Measurements from ENCODE around the gene OSGEPL1. TPM values are rescaled to one million over a fixed set of nuclear protein-coding genes. Genes with fewer than 3 reads are reported as not detected.
"Not testable (repeated sequence)": the region's sequence is repeated elsewhere in the genome, so short reads cannot be mapped to it uniquely, and the experiment has no call there.

Gene OSGEPL1
- polyA plus RNA-seq, 1 donor = 12.5 TPM

DNA sequence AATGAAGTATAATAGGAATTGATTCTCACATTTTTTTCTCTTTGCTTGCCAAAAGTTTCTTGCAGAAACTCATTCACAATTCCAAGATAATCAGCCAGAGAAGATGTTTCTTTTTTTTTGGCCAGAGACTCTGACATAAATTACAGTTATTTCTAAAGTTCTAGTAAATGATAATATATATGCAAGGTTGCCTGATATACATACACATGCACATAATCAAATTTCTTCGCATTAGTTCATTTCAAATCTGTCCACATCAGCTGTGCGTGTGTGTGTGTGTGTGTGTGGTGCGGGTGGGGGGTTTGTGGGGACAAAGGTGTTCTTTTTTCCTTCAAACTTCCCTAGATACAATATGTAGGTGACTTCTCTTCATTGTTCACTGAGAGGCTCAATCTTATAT, 33.2 kb downstream of the OSGEPL1 start:
- DNase-seq (ENCODE audit: low read depth) = no peak

- DNase-seq (ENCODE audit: low read depth) = no peak
Observed at GRCh38 chr2:189726849-189727248, 35.7 kb downstream of the OSGEPL1 start.

DNA sequence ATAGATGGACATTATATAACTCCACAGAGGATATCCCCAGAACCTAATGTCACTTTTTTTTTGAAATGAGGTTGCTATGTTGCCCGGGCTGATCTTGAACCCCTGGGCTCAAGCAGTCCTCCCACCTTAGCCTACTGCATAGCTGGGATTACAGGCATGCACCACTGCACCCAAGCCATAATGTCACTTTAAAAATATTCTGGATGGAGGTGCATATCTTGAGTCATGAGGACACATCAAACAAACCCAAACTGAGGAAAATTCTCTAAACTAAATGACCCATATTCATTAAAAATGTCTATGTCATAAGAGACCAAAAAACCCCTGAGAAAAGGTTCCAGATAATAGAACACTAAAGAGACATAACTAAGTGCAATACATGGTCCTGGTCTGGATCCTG, 36.3 kb downstream of the OSGEPL1 start:
- no peak for DNase-seq (ENCODE audit: low read depth)

DNA sequence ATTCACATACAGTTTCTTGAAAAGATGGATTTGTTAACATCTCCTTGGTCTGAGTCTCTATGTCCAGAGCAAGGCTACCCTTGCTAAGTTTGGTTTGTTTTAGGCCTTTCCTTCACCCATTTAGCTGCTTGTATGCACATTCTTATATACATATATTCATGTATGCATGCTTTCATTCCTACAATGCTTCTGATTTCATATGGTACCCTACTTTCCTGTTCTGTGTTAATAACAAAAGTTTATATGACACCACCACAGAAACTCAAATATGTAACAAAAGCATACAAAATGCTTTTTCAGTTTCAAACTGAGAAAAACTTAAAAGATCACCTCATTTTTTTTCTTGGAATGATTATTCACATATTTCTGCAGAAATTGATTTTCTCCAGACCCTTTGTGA, 39.4 kb downstream of the OSGEPL1 start:
- no peak for DNase-seq (ENCODE audit: low read depth)

GRCh38 chr2:189719571-189719970, 43.0 kb downstream of the OSGEPL1 start:
- no peak for DNase-seq (ENCODE audit: low read depth)

DNA sequence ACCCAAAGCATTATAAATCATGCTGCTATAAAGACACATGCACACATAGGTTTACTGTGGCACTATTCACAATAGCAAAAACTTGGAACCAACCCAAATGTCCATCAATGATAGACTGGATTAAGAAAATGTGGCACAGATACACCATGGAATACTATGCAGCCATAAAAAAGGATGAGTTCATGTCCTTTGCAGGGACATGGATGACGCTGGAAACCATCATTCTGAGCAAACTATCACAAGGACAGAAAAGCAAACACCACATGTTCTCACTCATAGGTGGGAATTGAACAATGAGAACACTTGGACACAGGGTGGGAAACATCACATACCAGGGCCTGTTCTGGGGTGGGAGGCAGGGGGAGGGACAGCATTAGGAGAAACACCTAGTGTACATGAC, 45.0 kb downstream of the OSGEPL1 start:
- DNase-seq (ENCODE audit: low read depth) = not testable (repeated sequence)

DNA sequence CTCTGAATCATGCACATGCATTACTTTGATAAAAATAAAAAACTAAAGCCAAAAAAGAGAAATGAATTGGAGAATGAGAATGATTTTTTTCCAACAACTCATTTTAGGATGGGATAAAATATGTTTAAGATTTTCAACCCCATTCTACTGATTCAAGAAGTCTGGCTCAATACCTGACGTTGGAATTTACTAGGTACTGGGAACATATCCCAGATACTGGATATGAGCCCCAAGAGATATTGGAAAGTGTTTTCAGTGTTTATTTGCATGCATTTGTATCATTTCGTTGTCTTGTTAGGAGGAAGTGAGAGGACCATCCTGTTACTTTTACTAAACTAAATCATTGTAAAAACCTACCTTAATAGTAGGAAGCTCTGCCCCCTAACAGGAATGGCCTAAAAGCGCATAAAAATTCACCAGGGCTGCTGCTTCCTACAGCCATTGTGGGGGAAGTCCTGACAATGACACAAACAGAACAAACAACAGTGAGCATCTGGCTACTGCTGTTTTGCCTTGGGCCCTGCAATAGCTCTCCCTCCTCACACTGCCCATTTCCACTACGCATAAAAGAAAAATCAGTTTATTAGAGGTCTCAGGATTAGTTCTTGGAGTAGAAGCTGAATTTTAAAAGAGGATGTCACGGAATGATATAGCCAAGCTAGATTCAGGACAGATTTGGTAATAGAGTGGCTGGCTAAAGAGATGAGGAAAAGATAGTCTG, 52.9 kb downstream of the OSGEPL1 start:
- DNase-seq (ENCODE audit: low read depth) = peak; percentile 17

DNA sequence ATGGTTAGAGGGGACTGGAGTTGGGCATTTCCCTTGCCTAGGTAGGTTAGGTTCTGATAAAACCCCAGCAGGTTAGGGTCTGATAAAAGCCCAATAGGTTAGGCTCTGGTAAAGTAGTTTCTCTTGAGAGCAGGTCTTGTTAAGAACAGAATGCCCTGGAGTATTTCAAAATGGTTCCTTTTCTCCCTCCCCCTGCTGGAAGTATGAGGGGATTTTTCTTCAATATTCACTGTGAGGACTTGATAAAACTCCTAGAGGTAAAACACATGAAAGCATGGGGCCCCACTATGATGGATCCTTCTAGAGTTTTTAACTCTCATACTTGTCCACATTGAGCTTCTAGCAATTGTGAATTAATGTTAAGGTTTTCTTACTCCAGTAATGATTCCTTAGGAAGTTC, 60.5 kb downstream of the OSGEPL1 start:
- DNase-seq (ENCODE audit: low read depth) = no peak

GRCh38 chr2:189700681-189701080, 61.9 kb downstream of the OSGEPL1 start:
- DNase-seq (ENCODE audit: low read depth) = no peak

DNA sequence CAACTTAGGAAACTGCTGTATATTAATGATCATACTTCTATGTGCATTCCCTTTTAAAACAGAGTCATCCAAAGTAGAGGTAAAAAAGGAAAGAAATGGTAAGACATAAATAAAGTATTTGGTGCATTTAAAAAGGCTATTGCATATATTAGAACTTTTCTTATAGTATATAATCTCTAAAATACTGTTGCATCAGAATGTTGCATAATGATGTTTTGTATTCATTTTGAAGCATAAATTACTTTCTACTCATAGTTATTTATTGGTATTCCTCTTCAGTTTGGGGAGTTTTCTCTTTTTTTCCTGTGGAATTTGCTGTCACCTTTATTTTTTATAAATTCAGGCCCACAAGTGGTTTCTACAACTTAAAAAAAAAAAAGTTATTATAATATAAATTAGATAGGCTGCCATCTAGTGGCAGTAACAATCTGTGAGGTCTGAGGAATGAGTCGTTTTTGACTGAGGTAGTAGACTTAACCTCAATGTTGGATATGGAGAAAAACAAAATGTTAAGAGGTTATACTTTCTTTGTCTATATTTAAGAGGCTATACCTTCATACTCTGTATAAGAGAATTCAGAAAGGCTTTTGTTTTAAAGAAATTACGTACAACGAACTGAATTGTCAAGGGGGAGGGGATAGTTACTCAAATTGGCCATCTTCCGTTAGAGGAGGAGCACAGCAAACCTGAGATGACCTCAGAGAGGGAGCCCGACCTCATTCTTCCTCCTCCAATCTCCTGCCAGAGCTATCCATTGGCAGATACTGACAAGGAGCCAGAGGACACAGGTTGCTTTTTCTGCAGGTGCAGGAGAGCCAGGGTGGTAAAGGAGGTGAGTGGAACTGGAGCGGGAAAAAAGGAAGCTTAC, 64.3 kb downstream of the OSGEPL1 start:
- peak; percentile 28 for DNase-seq (ENCODE audit: low read depth)

Other genes with a start within 250 kb of the OSGEPL1 start
- 34.6 TPM for gene SLC40A1, start 182.0 kb downstream of the OSGEPL1 start, polyA plus RNA-seq (ENCODE audit: insufficient read length)
- gene ASNSD1, start 101.3 kb downstream of the OSGEPL1 start, polyA plus RNA-seq (ENCODE audit: insufficient read length) = 42.3 TPM
- 7.6 TPM for gene ANKAR, start 88.1 kb downstream of the OSGEPL1 start, polyA plus RNA-seq (ENCODE audit: insufficient read length)
- 55.6 TPM for gene ORMDL1, start 21.5 kb upstream of the OSGEPL1 start, polyA plus RNA-seq (ENCODE audit: insufficient read length)
- 27.7 TPM for gene PMS1, start 21.7 kb upstream of the OSGEPL1 start, polyA plus RNA-seq (ENCODE audit: insufficient read length)

All from forelimb muscle (tissue), 1 donor.